Endothelial cell of umbilical vein (primary cell): ENCODE data around the gene LAMA5. TPM values are rescaled to one million over a fixed set of nuclear protein-coding genes. Genes with fewer than 3 reads are reported as not detected.

Experiments used
- BruUV-seq: library from RNA; stranded (reverse); fragments of 400-500 nt; replicated peaks from 2 replicates; lab custom pipeline; 2021; lab: Mats Ljungman, UMichigan
- CTCF ChIA-PET: fragments of 300-600, 350-600 bp; sonication (Branson Sonifier 250); formaldehyde crosslinking; loops from one replicate; lab custom pipeline; 2021; ENCODE audit warnings: antibody characterized with exemption, inconsistent platforms; lab: Charles Lee
- POLR2A ChIA-PET: fragments of 300-600, 350-600 bp; sonication (Branson Sonifier 250); formaldehyde crosslinking; loops from one replicate; lab custom pipeline; 2021; ENCODE audit warnings: antibody characterized with exemption, inconsistent platforms; lab: Charles Lee
- DNase-seq: peaks from one replicate; pipeline ENCODE4 v3.0.0-alpha.2; 2011; ENCODE audit warnings: low read depth, low spot score
- FAIRE-seq: peaks from 2 replicates; lab custom pipeline; 2011; peaks lifted over from hg19 to GRCh38; lab: Jason Lieb, UNC
- H2AFZ ChIP-seq: 2 replicates; pipeline ENCODE4 v1.6.0; 2012; ENCODE audit warnings: low read depth, low read length, control low read depth, inconsistent platforms
- H3K27ac ChIP-seq: 2 replicates; pipeline ENCODE4 v1.5.1; 2011; ENCODE audit warnings: low read depth, mild to moderate bottlenecking, control low read depth, low read length, moderate library complexity; ENCODE audit not compliant: insufficient read depth
- H3K27me3 ChIP-seq, 2 experiments: 2 replicates each; pipeline versions ENCODE4 v1.6.0 to v1.6.1; 2011; ENCODE audit warnings: low read length in 2 of 2, mixed read lengths in 1 of 2; ENCODE audit not compliant: control insufficient read depth in 2 of 2, insufficient read depth in 2 of 2
- H3K36me3 ChIP-seq, 2 experiments: 2 replicates in 1 of 2; 3 replicates in 1 of 2; pipeline ENCODE4 v1.5.1; 2011; ENCODE audit warnings: low read length in 2 of 2, mild to moderate bottlenecking in 1 of 2, moderate library complexity in 1 of 2; ENCODE audit not compliant: control insufficient read depth in 2 of 2, insufficient read depth in 2 of 2; ENCODE audit errors: extremely low read depth in 1 of 2
- H3K4me1 ChIP-seq: 3 replicates; pipeline ENCODE4 v1.5.1; 2011; ENCODE audit warnings: mild to moderate bottlenecking, low read length; ENCODE audit not compliant: control insufficient read depth, insufficient read depth; ENCODE audit errors: extremely low read depth
- H3K4me2 ChIP-seq: 2 replicates; pipeline ENCODE4 v1.6.1; 2011; ENCODE audit warnings: low read length, control low read depth, mixed read lengths; ENCODE audit not compliant: insufficient read depth
- H3K4me3 ChIP-seq, 3 experiments: fragments of 200-600 bp in 1 of 3; sonication (generic), shearing (Covaris generic) in 1 of 3; replicated peaks in 1 of 3; 2 replicates each; pipeline ENCODE4 v1.5.1; 2011 to 2016; ENCODE audit warnings: control low read depth in 3 of 3, low read length in 3 of 3, mild to moderate bottlenecking in 2 of 3, inconsistent platforms in 1 of 3, low read depth in 1 of 3, moderate library complexity in 1 of 3; ENCODE audit not compliant: insufficient read depth in 1 of 3
- H3K79me2 ChIP-seq: 2 replicates; pipeline ENCODE4 v1.6.0; 2012; ENCODE audit warnings: low read length, inconsistent platforms; ENCODE audit not compliant: control insufficient read depth, insufficient read depth
- H3K9ac ChIP-seq: replicated peaks from 2 replicates; pipeline ENCODE3; 2011; ENCODE audit warnings: low read length, control low read depth; ENCODE audit not compliant: insufficient read depth; ENCODE audit errors: extremely low read depth
- H3K9me1 ChIP-seq: replicated peaks from 3 replicates; pipeline ENCODE4 v1.6.0; 2011; ENCODE audit warnings: mild to moderate bottlenecking, low read length; ENCODE audit not compliant: control insufficient read depth, insufficient read depth; ENCODE audit errors: extremely low read depth
- H3K9me3 ChIP-seq: replicated peaks from 2 replicates; pipeline ENCODE4 v1.5.1; 2012; ENCODE audit warnings: low read length, inconsistent platforms; ENCODE audit not compliant: control insufficient read depth, insufficient read depth
- H4K20me1 ChIP-seq: replicated peaks from 2 replicates; pipeline ENCODE3; 2011; ENCODE audit warnings: mild to moderate bottlenecking, low read length; ENCODE audit not compliant: control insufficient read depth, insufficient read depth; ENCODE audit errors: extremely low read depth
- EZH2 ChIP-seq: IDR thresholded peaks from 2 replicates; pipeline ENCODE4 v1.6.1; 2012; ENCODE audit warnings: borderline replicate concordance, low read depth, mild to moderate bottlenecking, moderate library complexity, low read length, inconsistent platforms; ENCODE audit not compliant: severe bottlenecking
- FOS ChIP-seq: IDR thresholded peaks from 2 replicates; pipeline ENCODE4 v1.6.1; 2011; ENCODE audit warnings: mild to moderate bottlenecking, low read length, moderate library complexity, borderline replicate concordance; ENCODE audit not compliant: insufficient read depth
- GATA2 ChIP-seq: IDR thresholded peaks from 2 replicates; pipeline ENCODE4 v1.7.0; 2011; ENCODE audit warnings: low read depth, mild to moderate bottlenecking, moderate library complexity, mixed read lengths, low read length; ENCODE audit not compliant: insufficient read length, insufficient read depth
- JUN ChIP-seq: IDR thresholded peaks from 2 replicates; pipeline ENCODE4 v1.6.1; 2011; ENCODE audit warnings: borderline replicate concordance, low read depth; ENCODE audit not compliant: insufficient read length, insufficient read depth
- MYC ChIP-seq: IDR thresholded peaks from one replicate; pipeline ENCODE4 v1.6.1; 2011; ENCODE audit warnings: mild to moderate bottlenecking, low read depth, low read length
- POLR2A ChIP-seq: IDR thresholded peaks from 2 replicates; pipeline ENCODE4 v1.6.1; 2012; ENCODE audit warnings: low read depth, mild to moderate bottlenecking, control low read depth, low read length
- POLR2AphosphoS5 ChIP-seq: IDR thresholded peaks from 2 replicates; pipeline ENCODE4 v1.6.1; 2012; ENCODE audit warnings: low read depth, mild to moderate bottlenecking, control low read depth, low read length, moderate library complexity; ENCODE audit not compliant: insufficient read depth
- dilution Hi-C: fragments of 300-500 bp; cut with MboI; formaldehyde crosslinking; loops from one replicate; pipeline ENCODE4 v1.15.0; 2019; ENCODE audit warnings: low sequenced_read_pairs; ENCODE audit not compliant: extremely low pct_ligation_motif_present
- intact Hi-C: fragments of 100-400 bp; cut with micrococcal nuclease; formaldehyde crosslinking; loops from one replicate; pipeline ENCODE4 v1.10.0; 2022
- polyA plus RNA-seq, 4 experiments: library from polyadenylated mRNA; depleted of rRNA in 3 of 4; stranded (reverse) in 3 of 4; unstranded in 1 of 4; fragments of >200 nt; gene quantifications; 2 replicates each; pipeline versions ENCODE4 v1.2.1 to v1.2.3, GENCODE V29; 2011 to 2012; ENCODE audit warnings: missing spikeins in 1 of 4
- total RNA-seq: library from RNA; stranded (reverse); gene quantifications from 2 replicates; pipeline ENCODE4 v1.2.3, GENCODE V29; 2021
- TF ChIP-seq, protein P1 (sequence below), 2 donors: IDR thresholded peaks; 1 replicate in 1 of 2; 2 replicates in 1 of 2; pipeline ENCODE4 v1.5.1; 2011; ENCODE audit warnings: low read length in 2 of 2, mild to moderate bottlenecking in 2 of 2, moderate library complexity in 2 of 2, control low read depth in 1 of 2, inconsistent platforms in 1 of 2, low read depth in 1 of 2; ENCODE audit not compliant: insufficient read depth in 1 of 2; ENCODE audit errors: extremely low read depth in 1 of 2

Gene LAMA5
- total and polyA plus RNA-seq, 2 donors (not counting 3 experiments of a cell fraction or from before 2014, with no cell fraction given) = 24.0 to 145 TPM

- H3K9ac ChIP-seq = no peak overlapping the region
- FAIRE-seq = no peak
- TF ChIP-seq EZH2 (no peak), GATA2 (no peak), POLR2A (no peak), MYC (no peak), POLR2AphosphoS5 (no peak), JUN (no peak), FOS (no peak)
- TF ChIP-seq, protein P1, sequence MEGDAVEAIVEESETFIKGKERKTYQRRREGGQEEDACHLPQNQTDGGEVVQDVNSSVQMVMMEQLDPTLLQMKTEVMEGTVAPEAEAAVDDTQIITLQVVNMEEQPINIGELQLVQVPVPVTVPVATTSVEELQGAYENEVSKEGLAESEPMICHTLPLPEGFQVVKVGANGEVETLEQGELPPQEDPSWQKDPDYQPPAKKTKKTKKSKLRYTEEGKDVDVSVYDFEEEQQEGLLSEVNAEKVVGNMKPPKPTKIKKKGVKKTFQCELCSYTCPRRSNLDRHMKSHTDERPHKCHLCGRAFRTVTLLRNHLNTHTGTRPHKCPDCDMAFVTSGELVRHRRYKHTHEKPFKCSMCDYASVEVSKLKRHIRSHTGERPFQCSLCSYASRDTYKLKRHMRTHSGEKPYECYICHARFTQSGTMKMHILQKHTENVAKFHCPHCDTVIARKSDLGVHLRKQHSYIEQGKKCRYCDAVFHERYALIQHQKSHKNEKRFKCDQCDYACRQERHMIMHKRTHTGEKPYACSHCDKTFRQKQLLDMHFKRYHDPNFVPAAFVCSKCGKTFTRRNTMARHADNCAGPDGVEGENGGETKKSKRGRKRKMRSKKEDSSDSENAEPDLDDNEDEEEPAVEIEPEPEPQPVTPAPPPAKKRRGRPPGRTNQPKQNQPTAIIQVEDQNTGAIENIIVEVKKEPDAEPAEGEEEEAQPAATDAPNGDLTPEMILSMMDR (IDR thresholded peaks at IDR 0.05; ENCODE audit: extremely low read depth in 1 of 2, insufficient read depth in 1 of 2, low read depth in 1 of 2, low read length in 2 of 2) = no peak
- no peaks in the 10 kb centered on the region for H3K27me3 ChIP-seq
- no peak for DNase-seq
- no peaks in the 10 kb centered on the region for H3K9me1 ChIP-seq
- BruUV-seq = no TSS peak
- H3K27ac ChIP-seq = no peak overlapping the region
- no peaks in the 10 kb centered on the region for H4K20me1 ChIP-seq
- H3K4me2 ChIP-seq = no peak overlapping the region
- H3K79me2 ChIP-seq = peaks cover 7% of the 10 kb centered on the region
- POLR2A ChIA-PET = no interaction called here
- H3K4me3 ChIP-seq = no peak overlapping the region
- no peak overlapping the region for H2AFZ ChIP-seq
- dilution Hi-C loops = no loop called here
- intact Hi-C loops = no loop called here
- H3K4me1 ChIP-seq = peaks cover 11% of the 10 kb centered on the region
- H3K9me3 ChIP-seq = no peaks in the 10 kb centered on the region
- no peaks in the 10 kb centered on the region for H3K36me3 ChIP-seq
- CTCF ChIA-PET = interaction anchor here (0.6 to 2.9 kb wide), 17 partner anchors 8 to 591 kb away, joined by 3 to 32 read pairs (median 4); partner anchors contain the start of gene RBBP8NL
Measured at GRCh38 chr20:62410746-62411478, 43.8 kb upstream of the LAMA5 start.
